Measurements from ENCODE around the gene FURIN. TPM values are rescaled to one million over a fixed set of nuclear protein-coding genes. Genes with fewer than 3 reads are reported as not detected.
"Not testable (repeated sequence)": the region's sequence is repeated elsewhere in the genome, so short reads cannot be mapped to it uniquely, and the experiment has no call there.

Gene FURIN
- total RNA-seq, 2 experiments from 2014 or later = 97.4 to 104 TPM

DNA sequence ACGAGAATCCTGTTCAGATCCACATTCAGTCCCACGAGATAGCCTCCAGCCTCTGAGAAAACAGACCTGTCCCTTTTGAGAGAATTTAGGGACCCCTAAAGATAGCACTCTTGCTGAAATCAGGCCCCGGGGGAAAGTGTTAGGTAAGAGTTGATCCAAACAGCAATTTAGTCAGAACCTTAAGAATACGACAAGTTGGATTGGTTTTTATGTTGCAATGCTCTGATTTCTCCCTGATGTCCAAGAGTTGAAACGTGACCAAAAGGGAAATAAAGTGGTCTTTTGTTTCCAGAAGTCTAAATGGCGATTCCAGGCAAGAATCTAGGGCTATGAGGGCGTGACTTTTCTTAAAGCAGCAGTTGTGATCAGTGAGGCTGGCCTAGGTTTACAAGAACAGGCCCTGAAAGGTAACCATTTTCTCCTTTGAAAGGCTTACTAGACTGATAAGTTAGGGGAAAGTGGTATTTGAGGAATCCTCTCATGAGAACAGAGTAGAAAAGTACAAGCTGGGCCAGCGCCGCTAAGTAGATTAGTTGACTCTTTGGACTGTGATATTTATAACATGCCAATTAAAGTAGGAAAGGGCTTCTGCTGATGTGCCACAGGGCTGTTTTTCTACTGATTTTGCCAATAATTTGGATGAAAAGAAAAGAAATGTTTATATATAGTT lies 39.6 kb downstream of the FURIN start:
- H3K4me3 Mint-ChIP-seq = no peak overlapping the region
- H3K36me3 Mint-ChIP-seq (ENCODE audit: low read depth) = peaks cover 75% of the 10 kb centered on the region
- H3K27me3 ChIP-seq (ENCODE audit: control insufficient read depth in 1 of 2, insufficient read depth in 2 of 2, low read length in 2 of 2) = no peaks in the 10 kb centered on the region
- no peaks in the 10 kb centered on the region for H3K9me3 ChIP-seq (ENCODE audit: control insufficient read depth in 1 of 2, insufficient read depth in 1 of 2, low read length in 2 of 2)
- CTCF ChIA-PET = no interaction called here
- TF ChIP-seq, protein P1, sequence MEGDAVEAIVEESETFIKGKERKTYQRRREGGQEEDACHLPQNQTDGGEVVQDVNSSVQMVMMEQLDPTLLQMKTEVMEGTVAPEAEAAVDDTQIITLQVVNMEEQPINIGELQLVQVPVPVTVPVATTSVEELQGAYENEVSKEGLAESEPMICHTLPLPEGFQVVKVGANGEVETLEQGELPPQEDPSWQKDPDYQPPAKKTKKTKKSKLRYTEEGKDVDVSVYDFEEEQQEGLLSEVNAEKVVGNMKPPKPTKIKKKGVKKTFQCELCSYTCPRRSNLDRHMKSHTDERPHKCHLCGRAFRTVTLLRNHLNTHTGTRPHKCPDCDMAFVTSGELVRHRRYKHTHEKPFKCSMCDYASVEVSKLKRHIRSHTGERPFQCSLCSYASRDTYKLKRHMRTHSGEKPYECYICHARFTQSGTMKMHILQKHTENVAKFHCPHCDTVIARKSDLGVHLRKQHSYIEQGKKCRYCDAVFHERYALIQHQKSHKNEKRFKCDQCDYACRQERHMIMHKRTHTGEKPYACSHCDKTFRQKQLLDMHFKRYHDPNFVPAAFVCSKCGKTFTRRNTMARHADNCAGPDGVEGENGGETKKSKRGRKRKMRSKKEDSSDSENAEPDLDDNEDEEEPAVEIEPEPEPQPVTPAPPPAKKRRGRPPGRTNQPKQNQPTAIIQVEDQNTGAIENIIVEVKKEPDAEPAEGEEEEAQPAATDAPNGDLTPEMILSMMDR (IDR thresholded peaks at IDR 0.05) = no peak
- no peak for DNase-seq
- H3K4me3 ChIP-seq (ENCODE audit: low read length) = no peak overlapping the region
- intact Hi-C loops (cut with DNase I, micrococcal nuclease) = no loop called here
- H3K27me3 Mint-ChIP-seq = no peaks in the 10 kb centered on the region
- H3K27ac ChIP-seq (ENCODE audit: low read depth in 1 of 2, low read length in 2 of 2) = no peak overlapping the region
- no peak overlapping the region for H3K27ac Mint-ChIP-seq
- ATAC-seq (ENCODE audit: poor library complexity) = no peak
- peaks cover 12% of the 10 kb centered on the region for H3K4me1 ChIP-seq (ENCODE audit: insufficient read depth, low read length)
- peaks cover 20% of the 10 kb centered on the region for H3K4me1 Mint-ChIP-seq (ENCODE audit: low read depth)
- H3K36me3 ChIP-seq (ENCODE audit: insufficient read depth, low read length) = peaks cover 77% of the 10 kb centered on the region
- no peaks in the 10 kb centered on the region for H3K9me3 Mint-ChIP-seq
- POLR2A ChIA-PET = no interaction called here

DNA sequence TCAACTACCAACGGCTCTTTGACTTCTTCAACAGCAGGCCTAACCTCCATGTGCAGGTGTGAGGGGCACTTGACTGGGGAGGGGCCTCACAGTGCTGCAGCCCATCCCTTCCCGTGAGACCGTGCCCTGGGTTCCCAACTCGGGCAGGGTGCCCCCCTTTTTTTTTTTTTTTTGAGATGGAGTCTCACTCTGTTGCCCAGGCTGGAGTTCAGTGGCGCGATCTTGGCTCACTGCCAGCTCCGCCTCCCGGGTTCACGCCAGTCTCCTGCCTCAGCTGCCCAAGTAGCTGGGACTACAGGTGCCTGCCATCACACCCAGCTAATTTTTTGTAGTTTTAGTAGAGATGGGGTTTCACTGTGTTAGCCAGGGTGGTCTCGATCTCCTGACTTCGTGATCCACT lies 41.1 kb downstream of the FURIN start:
- H3K4me1 ChIP-seq (ENCODE audit: insufficient read depth, low read length); H3K27ac Mint-ChIP-seq; H3K27me3 ChIP-seq (ENCODE audit: control insufficient read depth in 1 of 2, insufficient read depth in 2 of 2, low read length in 2 of 2); H3K9me3 ChIP-seq (ENCODE audit: control insufficient read depth in 1 of 2, insufficient read depth in 1 of 2, low read length in 2 of 2); intact Hi-C loops (cut with DNase I, micrococcal nuclease); H3K27me3 Mint-ChIP-seq; ATAC-seq (ENCODE audit: poor library complexity); H3K27ac ChIP-seq (ENCODE audit: low read depth in 1 of 2, low read length in 2 of 2); POLR2A ChIA-PET; H3K4me3 ChIP-seq (ENCODE audit: low read length); H3K4me3 Mint-ChIP-seq; H3K9me3 Mint-ChIP-seq; CTCF ChIA-PET; DNase-seq: not testable (repeated sequence)
- peaks cover 11% of the 10 kb centered on the region for H3K4me1 Mint-ChIP-seq (ENCODE audit: low read depth)
- H3K36me3 ChIP-seq (ENCODE audit: insufficient read depth, low read length) = peaks cover 90% of the 10 kb centered on the region
- H3K36me3 Mint-ChIP-seq (ENCODE audit: low read depth) = peaks cover 81% of the 10 kb centered on the region

DNA sequence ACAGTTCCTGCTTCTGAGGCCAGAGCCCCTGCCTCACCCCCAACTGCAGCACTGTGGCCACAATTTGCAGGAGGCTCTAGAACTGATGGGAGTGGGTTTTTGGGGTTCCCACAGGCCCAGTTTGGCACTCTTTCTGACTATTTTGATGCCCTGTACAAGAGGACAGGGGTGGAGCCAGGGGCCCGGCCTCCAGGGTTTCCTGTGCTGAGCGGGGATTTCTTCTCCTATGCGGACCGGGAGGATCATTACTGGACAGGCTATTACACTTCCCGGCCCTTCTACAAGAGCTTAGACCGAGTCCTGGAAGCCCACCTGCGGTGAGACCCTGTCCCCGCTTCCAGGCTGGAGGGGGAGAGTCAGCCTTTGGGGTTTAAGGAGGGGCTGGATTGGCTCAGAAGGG lies 41.6 kb downstream of the FURIN start:
- H3K27me3 ChIP-seq (ENCODE audit: control insufficient read depth in 1 of 2, insufficient read depth in 2 of 2, low read length in 2 of 2) = no peaks in the 10 kb centered on the region
- no peaks in the 10 kb centered on the region for H3K27me3 Mint-ChIP-seq
- no peaks in the 10 kb centered on the region for H3K4me1 ChIP-seq (ENCODE audit: insufficient read depth, low read length)
- POLR2A ChIA-PET = no interaction called here
- TF ChIP-seq, protein P1 (IDR thresholded peaks at IDR 0.05) = no peak
- H3K4me3 ChIP-seq (ENCODE audit: low read length) = no peak overlapping the region
- H3K36me3 ChIP-seq (ENCODE audit: insufficient read depth, low read length) = peaks cover 91% of the 10 kb centered on the region
- intact Hi-C loops (cut with DNase I, micrococcal nuclease) = no loop called here
- H3K36me3 Mint-ChIP-seq (ENCODE audit: low read depth) = peaks cover 85% of the 10 kb centered on the region
- H3K9me3 Mint-ChIP-seq = no peaks in the 10 kb centered on the region
- no peak for ATAC-seq (ENCODE audit: poor library complexity)
- CTCF ChIA-PET = no interaction called here
- no peaks in the 10 kb centered on the region for H3K9me3 ChIP-seq (ENCODE audit: control insufficient read depth in 1 of 2, insufficient read depth in 1 of 2, low read length in 2 of 2)
- H3K4me3 Mint-ChIP-seq = no peak overlapping the region
- no peak for DNase-seq
- no peak overlapping the region for H3K27ac ChIP-seq (ENCODE audit: low read depth in 1 of 2, low read length in 2 of 2)
- H3K27ac Mint-ChIP-seq = no peak overlapping the region
- H3K4me1 Mint-ChIP-seq (ENCODE audit: low read depth) = peaks cover 10% of the 10 kb centered on the region

Measured in CD4-positive, alpha-beta T cell (primary cell).